Coronary artery (tissue), 2 donors: ENCODE results near the gene CEMP1.

Experiments used
- DNase-seq: peaks from one replicate; pipeline ENCODE4 v3.0.0-alpha.2; 2017; ENCODE audit warnings: low spot score
- H3K27ac ChIP-seq, 2 donors: fragments of 200-600 bp; sonication (generic); one replicate each; pipeline ENCODE4 v1.5.1; 2016 to 2019
- H3K4me3 ChIP-seq: fragments of 200-600 bp; sonication (generic); 2 replicates; pipeline ENCODE4 v1.5.1; 2016; ENCODE audit warnings: mild to moderate bottlenecking, moderate library complexity
- TF ChIP-seq, protein P1 (sequence below): fragments of 200-600 bp; sonication (generic); IDR thresholded peaks from one replicate; pipeline ENCODE4 v1.5.1; 2019; ENCODE audit warnings: antibody characterized with exemption

CEMP1 gene

DNA sequence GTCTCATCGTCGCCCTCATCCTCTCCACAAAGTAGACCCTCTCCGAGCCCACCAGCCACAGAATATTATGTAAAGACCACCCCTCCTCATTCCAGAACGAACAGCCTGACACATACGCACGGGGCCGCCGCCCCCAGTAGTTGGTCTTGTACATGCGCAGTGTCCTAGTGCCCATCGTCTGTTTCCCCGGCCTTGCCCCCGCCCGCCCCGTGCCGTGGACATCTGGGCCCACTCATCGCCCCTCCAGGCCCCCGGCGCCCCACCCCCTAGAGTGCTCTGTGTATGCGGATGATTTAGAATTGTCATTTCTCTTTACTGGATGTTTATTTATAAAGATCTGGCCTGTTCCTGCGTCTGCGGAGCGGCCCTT, 11.5 kb downstream of the CEMP1 start:
- TF ChIP-seq, protein P1, sequence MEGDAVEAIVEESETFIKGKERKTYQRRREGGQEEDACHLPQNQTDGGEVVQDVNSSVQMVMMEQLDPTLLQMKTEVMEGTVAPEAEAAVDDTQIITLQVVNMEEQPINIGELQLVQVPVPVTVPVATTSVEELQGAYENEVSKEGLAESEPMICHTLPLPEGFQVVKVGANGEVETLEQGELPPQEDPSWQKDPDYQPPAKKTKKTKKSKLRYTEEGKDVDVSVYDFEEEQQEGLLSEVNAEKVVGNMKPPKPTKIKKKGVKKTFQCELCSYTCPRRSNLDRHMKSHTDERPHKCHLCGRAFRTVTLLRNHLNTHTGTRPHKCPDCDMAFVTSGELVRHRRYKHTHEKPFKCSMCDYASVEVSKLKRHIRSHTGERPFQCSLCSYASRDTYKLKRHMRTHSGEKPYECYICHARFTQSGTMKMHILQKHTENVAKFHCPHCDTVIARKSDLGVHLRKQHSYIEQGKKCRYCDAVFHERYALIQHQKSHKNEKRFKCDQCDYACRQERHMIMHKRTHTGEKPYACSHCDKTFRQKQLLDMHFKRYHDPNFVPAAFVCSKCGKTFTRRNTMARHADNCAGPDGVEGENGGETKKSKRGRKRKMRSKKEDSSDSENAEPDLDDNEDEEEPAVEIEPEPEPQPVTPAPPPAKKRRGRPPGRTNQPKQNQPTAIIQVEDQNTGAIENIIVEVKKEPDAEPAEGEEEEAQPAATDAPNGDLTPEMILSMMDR: no peak
- H3K4me3 ChIP-seq: peak overlapping the region; percentile 91
- DNase-seq: no peak
- peak overlapping the region; percentile 65 to 95 for H3K27ac ChIP-seq

DNA sequence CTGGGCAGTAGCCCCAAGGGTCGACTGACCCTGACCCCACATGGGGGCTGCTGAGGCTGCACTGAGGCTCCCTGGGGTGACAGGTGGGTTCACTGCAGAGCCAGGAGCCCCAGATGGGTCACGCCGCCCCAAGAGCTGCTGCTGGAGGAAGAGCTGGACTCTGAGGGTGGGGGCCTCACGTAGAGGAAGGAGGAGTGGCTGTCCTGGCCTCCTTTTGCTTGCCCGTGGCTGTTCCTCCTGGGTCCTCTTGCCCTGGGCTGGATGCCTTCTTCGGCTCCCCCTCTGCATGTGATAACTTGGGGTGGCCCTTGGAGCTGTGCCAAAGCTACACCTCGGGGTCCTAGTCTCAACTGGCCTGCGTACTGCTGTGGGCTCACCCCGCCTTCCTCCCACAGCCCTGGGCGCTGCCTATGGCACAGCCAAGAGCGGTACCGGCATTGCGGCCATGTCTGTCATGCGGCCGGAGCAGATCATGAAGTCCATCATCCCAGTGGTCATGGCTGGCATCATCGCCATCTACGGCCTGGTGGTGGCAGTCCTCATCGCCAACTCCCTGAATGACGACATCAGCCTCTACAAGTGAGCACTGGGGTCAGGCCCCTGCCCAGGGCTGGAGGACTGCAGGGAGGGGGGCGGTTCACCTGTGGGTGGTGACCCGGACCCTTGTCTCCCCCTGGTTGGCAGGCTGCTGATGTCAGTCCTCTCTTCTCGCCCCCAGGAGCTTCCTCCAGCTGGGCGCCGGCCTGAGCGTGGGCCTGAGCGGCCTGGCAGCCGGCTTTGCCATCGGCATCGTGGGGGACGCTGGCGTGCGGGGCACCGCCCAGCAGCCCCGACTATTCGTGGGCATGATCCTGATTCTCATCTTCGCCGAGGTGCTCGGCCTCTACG, 12.1 kb downstream of the CEMP1 start:
- TF ChIP-seq, protein P1: no peak
- no peak for DNase-seq
- Histone ChIP-seq H3K27ac (peak overlapping the region; percentile 65 to 95), H3K4me3 (peak overlapping the region; percentile 91)

DNA sequence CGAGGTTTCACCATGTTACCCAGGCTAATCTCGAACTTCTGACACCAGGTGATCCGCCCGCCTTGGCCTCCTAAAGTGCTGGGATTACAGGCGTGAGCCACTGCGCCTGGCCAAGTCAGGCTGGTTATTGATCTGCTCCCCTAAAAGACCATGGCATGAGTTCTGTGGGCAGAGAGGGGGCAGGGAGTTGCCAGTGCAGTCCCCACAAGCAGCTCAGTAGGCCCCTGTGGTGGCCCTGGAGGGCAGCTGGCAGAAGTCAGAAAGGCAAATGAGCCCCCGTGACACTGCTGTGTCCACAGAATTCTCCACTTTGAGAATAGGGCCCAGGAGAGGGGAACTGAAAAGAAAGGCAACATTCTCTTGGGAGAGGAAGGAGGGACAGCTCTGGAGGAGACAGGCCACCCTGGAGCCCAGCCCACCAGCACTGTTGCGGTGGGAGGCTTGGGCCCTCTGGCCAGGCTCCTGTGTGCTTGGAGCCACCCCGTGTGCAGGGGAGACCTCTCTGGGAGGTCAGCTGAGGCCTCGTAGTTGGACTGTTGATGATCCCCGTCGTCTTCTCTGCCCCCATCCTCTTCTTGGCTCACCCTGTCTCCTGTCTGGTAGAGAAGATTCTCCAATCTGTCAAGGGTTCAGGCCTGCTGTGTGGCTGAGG, 13.1 kb downstream of the CEMP1 start:
- peak overlapping the region in 1 of 2 donors; percentile 95 for H3K27ac ChIP-seq
- no peak for DNase-seq
- TF ChIP-seq, protein P1: no peak
- H3K4me3 ChIP-seq: peak overlapping the region; percentile 4

DNA sequence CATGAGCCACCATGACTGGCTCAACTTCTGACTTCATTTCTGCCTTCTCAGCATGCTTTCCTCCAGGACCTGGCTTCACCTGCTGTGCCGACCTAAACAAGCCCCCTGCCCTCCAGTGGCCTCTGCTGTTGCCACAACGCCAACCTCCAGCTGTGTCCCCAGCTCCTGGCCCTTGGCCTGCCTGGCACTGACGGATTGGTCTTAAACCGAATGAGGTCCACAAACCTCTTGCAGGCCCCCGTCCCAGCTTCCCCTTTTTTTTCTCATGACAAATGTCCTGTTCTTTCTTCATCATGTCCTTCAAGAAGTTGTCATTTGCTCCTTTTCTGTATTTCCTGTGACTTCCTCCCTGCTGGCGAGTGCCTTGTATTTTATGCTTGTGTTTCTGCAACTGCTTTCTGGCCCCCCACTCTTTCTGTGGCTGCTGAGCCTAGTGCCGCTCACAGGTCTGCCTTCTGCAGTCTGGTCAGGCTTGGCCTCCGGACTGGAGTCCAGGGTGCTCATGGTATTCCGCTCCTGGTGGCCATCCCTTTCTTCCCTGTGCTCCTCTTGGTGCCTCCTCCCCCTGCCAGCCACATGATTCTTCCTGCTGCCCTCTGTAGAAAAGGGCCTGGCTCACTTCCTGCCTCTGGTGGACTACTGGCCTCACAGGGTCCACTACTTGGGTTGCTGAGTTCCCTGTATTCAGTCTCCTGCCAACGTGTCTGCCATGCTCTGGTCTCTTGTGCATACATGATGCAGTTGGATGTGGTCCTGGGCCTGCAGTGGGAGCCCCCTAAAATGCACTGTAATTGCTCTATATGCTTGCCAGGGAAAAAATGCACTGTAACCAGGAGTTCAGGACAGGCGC, 14.6 kb downstream of the CEMP1 start:
- DNase-seq: no peak
- TF ChIP-seq, protein P1: no peak
- H3K27ac ChIP-seq: peak overlapping the region in 1 of 2 donors; percentile 95
- H3K4me3 ChIP-seq: peak overlapping the region; percentile 45

DNA sequence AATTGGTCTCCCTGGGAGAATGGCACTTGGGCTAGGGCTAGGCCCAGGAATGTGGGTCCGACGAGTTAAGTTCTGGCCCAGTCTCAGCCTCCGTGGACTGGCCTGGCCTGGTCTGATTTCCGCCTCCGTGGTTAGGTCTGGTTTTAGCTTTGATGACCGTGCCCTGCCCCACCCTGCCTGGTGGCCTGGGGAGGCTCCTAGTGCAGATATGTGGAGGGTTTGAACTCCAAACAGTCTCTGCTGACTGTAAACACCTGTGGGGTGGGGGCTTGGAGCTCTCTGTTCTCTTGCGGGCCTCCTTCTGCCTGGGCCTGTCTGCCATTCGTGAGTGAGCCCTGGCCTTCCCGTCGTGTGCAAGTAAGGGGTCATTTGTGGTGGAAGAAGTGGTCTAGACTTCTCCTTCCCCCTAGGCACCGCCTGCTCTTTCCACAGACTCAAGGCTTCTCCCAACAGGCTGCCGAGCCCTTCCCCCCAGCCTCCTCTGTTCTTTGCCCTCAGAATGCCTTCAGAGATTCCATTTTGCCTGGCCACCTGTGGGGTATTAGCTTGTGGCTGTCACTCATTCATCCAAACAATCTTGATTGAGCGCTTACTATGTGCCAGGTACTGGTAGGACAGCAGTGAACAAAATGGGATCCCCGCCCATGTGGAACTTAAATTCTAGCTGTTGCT, 15.9 kb downstream of the CEMP1 start:
- TF ChIP-seq, protein P1: no peak
- H3K4me3 ChIP-seq: peak overlapping the region; percentile 94
- H3K27ac ChIP-seq: peak overlapping the region; percentile 81 to 97
- DNase-seq: no peak

DNA sequence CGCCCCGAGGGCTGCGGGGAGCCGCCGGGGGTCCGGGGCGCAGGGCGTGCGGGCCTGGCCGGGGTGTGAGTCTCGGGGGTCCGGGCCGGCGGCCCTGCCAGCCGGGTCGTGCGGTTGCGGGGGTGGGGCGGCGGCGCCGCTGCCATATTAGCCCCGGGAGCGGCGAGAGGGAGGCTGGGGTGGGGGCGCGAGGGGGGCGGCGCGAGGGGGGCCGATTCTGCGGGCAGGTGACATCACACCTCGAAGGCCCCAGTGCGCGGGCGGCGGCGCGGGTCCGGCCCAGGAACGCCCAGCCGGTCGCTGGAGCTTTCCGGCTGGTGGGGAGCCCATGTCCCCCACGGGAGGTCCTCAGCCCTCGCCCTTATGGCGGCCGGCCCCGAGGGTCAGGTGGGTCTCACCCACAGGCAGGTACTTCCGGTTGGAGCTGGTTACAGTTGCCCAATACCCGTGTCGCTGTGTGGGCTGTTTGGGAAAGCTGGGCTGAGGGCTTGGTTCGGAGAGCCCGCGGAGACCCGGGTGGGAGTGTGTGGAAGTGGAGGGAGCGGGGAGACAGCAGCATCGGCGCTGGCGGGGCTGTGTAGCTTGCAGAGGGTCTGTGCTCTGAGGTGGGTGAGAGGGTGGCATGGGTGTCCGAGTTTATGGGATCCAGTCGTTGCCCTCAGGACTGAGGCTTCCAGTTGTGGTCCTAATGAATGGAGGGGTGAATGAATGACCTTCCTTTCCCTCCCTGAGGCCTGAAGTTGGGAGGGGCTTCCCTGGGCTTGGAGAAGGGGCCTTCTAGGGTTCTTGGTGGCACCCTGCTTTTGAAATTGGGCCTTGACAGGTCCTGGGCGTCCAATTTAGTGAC, 16.7 kb downstream of the CEMP1 start:
- TF ChIP-seq, protein P1: no peak
- Histone ChIP-seq H3K4me3 (peak overlapping the region; percentile 94), H3K27ac (peak overlapping the region; percentile 81 to 97)
- DNase-seq: no peak
